Activated CD4-positive, alpha-beta T cell treated with anti-CD3 and anti-CD28 coated beads, Interleukin-2, amount 50 U/mL, for 24 hours (primary cell): Measurements from ENCODE around the gene EMC1.
"Not testable (repeated sequence)": the region's sequence is repeated elsewhere in the genome, so short reads cannot be mapped to it uniquely, and the experiment has no call there.

Source experiments
- DNase-seq, 2 donors: peaks; one replicate each; pipeline ENCODE4 v3.0.0-alpha.2; 2020; ENCODE audit warnings: low read depth in 1 of 2, low spot score in 1 of 2

The EMC1 gene

DNA sequence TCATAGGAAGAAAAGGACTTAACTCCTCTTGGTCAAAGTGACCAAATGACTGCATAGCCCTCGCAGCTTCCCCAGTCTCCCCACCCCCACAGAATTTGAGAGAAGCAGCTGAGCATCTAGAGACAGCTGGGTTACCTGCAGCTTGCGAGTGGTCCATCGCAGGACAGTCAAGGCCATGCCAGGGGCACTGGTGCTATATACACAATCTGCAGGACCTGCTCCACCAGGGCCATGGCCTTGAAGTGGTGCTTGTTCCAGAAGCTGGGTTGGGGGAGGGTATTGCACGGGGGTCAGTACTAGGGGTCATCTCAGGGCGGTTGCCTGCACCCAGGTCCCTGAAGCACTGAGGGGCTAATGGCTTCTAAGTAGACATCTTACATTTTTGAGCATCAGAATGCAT, 10.7 kb upstream of the EMC1 start:
- no peak for DNase-seq

GRCh38 chr1:19260211-19261138, 9.2 kb upstream of the EMC1 start:
- DNase-seq = no peak

- DNase-seq = no peak
Observed at GRCh38 chr1:19258353-19258752, 7.0 kb upstream of the EMC1 start.

GRCh38 chr1:19257178-19257914, 6.0 kb upstream of the EMC1 start:
- DNase-seq = no peak

- not testable (repeated sequence) for DNase-seq
Observed at GRCh38 chr1:19256301-19256700, 5.0 kb upstream of the EMC1 start.

DNA sequence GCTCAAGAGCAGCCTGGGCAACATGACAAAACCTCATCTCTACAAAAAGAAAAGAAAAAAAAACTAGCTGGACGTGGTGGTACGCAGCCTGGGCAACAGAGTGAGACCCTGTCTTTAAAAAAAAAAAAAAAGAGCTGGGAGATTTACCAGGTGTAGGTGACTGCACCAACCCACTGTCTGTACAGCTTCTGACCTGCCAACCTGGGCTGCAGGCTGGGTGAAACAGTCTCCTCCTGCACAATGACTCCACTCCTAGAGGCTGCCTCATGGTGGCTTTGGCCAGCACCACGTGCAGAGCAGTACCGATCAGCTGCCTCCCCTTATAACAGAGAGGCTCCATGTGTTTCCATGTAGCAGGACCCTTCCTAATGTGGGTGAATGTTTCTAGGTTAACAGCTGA, 4.0 kb upstream of the EMC1 start:
- DNase-seq = no peak

GRCh38 chr1:19254416-19254815, 3.1 kb upstream of the EMC1 start:
- no peak for DNase-seq

- no peak for DNase-seq
Observed at GRCh38 chr1:19250629-19251304, 557 bp downstream of the EMC1 start.

GRCh38 chr1:19240673-19241538, 10.4 kb downstream of the EMC1 start:
- peak; percentile 37 to 70 for DNase-seq

DNA sequence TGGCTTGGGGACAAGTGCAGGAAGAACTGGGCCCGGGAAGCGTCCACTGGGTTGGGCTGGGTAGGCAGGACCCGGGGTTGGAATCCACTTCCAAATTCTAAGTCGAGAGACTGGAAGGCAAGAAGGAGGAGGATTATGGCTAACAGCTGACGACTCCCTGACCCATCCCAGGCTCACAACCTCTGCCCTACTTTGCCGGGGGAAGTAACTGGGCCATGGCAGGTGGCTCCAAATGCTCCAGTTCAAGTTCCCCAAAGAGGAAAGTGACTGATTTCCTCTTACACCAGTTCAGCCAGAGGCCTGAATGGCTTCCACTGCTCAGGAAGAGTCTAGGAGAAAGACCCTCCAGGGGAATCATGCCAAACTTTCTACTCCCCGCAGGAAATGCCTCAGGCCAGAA, 11.4 kb downstream of the EMC1 start:
- no peak for DNase-seq

DNA sequence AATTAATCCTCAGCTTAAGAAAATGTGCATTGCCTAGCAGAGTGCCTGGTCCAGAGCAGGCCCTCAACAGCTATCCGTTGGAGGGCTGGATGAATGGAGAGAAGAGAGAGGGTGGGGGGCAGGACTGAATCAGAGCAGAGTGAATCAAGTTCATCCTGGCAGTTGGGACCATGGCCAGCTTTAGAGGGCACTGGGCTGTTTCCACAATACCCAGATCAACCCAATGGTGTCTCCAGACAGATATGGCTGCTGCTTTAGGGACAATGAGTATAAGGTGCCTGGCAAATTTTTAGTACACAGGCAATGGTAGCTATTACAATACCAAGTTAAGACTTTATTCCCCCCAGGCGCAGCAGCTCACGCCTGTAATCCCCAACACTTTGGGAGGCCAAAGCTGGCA, 17.1 kb downstream of the EMC1 start:
- DNase-seq = no peak

DNA sequence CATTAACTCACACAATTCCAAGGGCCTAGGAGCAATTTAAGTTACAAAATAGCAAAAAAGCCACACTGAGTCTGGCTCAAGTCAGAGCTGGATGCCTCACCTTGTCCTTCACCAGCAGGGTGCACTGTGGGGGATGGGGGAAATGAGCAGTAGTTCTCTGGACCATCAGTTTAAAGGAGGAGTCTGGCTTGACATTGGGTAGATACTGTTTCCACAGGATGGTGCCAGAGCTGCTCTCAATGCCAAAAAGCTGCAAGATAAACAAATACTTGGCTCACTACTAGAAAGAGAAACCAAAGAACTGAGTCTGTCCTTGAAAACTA, 18.8 kb downstream of the EMC1 start:
- DNase-seq = no peak

- DNase-seq = not testable (repeated sequence)
Observed at GRCh38 chr1:19231736-19232523, 19.4 kb downstream of the EMC1 start.

- DNase-seq = no peak
Observed at GRCh38 chr1:19229828-19230325, 21.4 kb downstream of the EMC1 start.

- DNase-seq = no peak
Observed at GRCh38 chr1:19229229-19229628, 22.1 kb downstream of the EMC1 start.

- no peak for DNase-seq
Observed at GRCh38 chr1:19222979-19223824, 28.1 kb downstream of the EMC1 start.

GRCh38 chr1:19222573-19222972, 28.8 kb downstream of the EMC1 start:
- DNase-seq = no peak

DNA sequence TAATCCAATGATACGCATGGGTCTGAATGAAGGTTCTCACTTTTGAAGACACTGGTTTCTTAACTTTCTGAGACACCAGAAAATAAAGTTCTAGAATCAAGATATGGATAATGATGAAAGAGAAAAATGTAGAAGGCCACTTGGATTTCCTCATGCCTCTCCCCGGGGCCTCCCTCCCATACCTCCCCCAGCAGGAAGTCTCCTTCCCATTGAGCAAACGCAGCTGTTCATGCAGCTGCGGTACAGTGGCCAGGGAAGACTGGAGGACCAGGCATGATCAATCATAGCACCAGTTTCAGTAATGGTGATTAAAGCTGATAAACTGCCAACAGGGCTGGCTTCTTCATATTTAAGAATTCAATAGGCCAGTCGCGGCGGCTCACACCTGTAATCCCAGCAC, 30.3 kb downstream of the EMC1 start:
- no peak for DNase-seq
